Liver (tissue), 9 donors: ENCODE results near the gene GPR107. TPM values are rescaled to one million over a fixed set of nuclear protein-coding genes. Genes with fewer than 3 reads are reported as not detected.

ENCODE experiments used
- DNase-seq: peaks from one replicate; pipeline ENCODE4 v3.0.0-alpha.2; 2017; ENCODE audit warnings: low spot score
- H3K27ac ChIP-seq, 2 donors: one replicate each; pipeline ENCODE4 v1.7.0; 2013; ENCODE audit warnings: inconsistent platforms in 2 of 2, low read length in 2 of 2, control low read depth in 1 of 2, low read depth in 1 of 2, mild to moderate bottlenecking in 1 of 2
- H3K27me3 ChIP-seq, 4 donors: one replicate each; pipeline versions ENCODE4 v1.6.1 to v1.7.0; 2013; ENCODE audit warnings: low read length in 3 of 4, inconsistent platforms in 1 of 4, mild to moderate bottlenecking in 1 of 4, moderate library complexity in 1 of 4; ENCODE audit not compliant: control insufficient read depth in 4 of 4, insufficient read depth in 4 of 4
- H3K36me3 ChIP-seq, 4 donors: one replicate each; pipeline versions ENCODE4 v1.6.1 to v1.7.0; 2013; ENCODE audit warnings: low read length in 3 of 4, mild to moderate bottlenecking in 3 of 4, low read depth in 1 of 4, moderate library complexity in 1 of 4; ENCODE audit not compliant: control insufficient read depth in 4 of 4, insufficient read depth in 3 of 4
- H3K4me1 ChIP-seq, 4 donors: one replicate each; pipeline versions ENCODE4 v1.6.1 to v1.7.0; 2013; ENCODE audit warnings: low read length in 3 of 4, mild to moderate bottlenecking in 3 of 4, moderate library complexity in 1 of 4; ENCODE audit not compliant: control insufficient read depth in 4 of 4, insufficient read depth in 4 of 4
- H3K4me3 ChIP-seq, 3 donors: one replicate each; pipeline versions ENCODE4 v1.6.1 to v1.7.0; 2013; ENCODE audit warnings: low read length in 3 of 3, control low read depth in 1 of 3, low read depth in 1 of 3, mild to moderate bottlenecking in 1 of 3
- H3K9ac ChIP-seq, 2 donors: one replicate each; pipeline ENCODE4 v1.7.0; 2013; ENCODE audit warnings: low read length in 2 of 2, mild to moderate bottlenecking in 2 of 2, moderate library complexity in 2 of 2, control low read depth in 1 of 2, low read depth in 1 of 2
- H3K9me3 ChIP-seq, 4 donors: one replicate each; pipeline versions ENCODE4 v1.6.1 to v1.7.0; 2013; ENCODE audit warnings: low read length in 3 of 4; ENCODE audit not compliant: control insufficient read depth in 4 of 4
- ATF3 ChIP-seq: IDR thresholded peaks from 2 replicates; pipeline ENCODE4 v1.6.1; 2016; ENCODE audit warnings: antibody characterized with exemption
- CTCF ChIP-seq: fragments of 150-350 bp; IDR thresholded peaks from 2 replicates; pipeline ENCODE4 v1.5.1; 2017; ENCODE audit warnings: improper control_type of control experiment, low read depth, low read length; ENCODE audit not compliant: missing input control
- EGR1 ChIP-seq, 2 donors: IDR thresholded peaks; 2 replicates each; pipeline ENCODE4 v1.6.1; 2016 to 2018; ENCODE audit warnings: antibody characterized with exemption in 2 of 2, low read depth in 2 of 2
- FOXA1 ChIP-seq: IDR thresholded peaks from 2 replicates; pipeline ENCODE4 v1.6.1; 2016; ENCODE audit warnings: antibody characterized with exemption
- FOXA2 ChIP-seq: IDR thresholded peaks from 2 replicates; pipeline ENCODE4 v1.6.1; 2016; ENCODE audit warnings: antibody characterized with exemption
- GABPA ChIP-seq, 2 donors: IDR thresholded peaks in 1 of 2; conservative IDR thresholded peaks in 1 of 2; 2 replicates each; pipeline ENCODE4 v1.6.1; 2016; ENCODE audit warnings: antibody characterized with exemption in 2 of 2, mild to moderate bottlenecking in 1 of 2, moderate library complexity in 1 of 2
- HNF4A ChIP-seq, 2 donors: conservative IDR thresholded peaks; 2 replicates each; pipeline ENCODE4 v1.6.1; 2016; ENCODE audit warnings: antibody characterized with exemption in 2 of 2, mild to moderate bottlenecking in 2 of 2
- HNF4G ChIP-seq: IDR thresholded peaks from 2 replicates; pipeline ENCODE4 v1.6.1; 2016; ENCODE audit warnings: antibody characterized with exemption
- JUND ChIP-seq, 2 donors: IDR thresholded peaks; 2 replicates each; pipeline ENCODE4 v1.6.1; 2016; ENCODE audit warnings: antibody characterized with exemption in 2 of 2
- MAX ChIP-seq: IDR thresholded peaks from 2 replicates; pipeline ENCODE4 v1.6.1; 2016; ENCODE audit warnings: antibody characterized with exemption
- NR2F2 ChIP-seq: IDR thresholded peaks from 2 replicates; pipeline ENCODE4 v1.6.1; 2016; ENCODE audit warnings: antibody characterized with exemption
- RAD21 ChIP-seq, 2 donors: IDR thresholded peaks; 2 replicates each; pipeline ENCODE4 v1.6.1; 2016; ENCODE audit warnings: antibody characterized with exemption in 2 of 2, mild to moderate bottlenecking in 2 of 2
- REST ChIP-seq: IDR thresholded peaks from 2 replicates; pipeline ENCODE4 v1.6.1; 2016; ENCODE audit warnings: antibody characterized with exemption, mild to moderate bottlenecking
- RXRA ChIP-seq, 2 donors: IDR thresholded peaks; 2 replicates each; pipeline ENCODE4 v1.6.1; 2017 to 2018; ENCODE audit warnings: antibody characterized with exemption in 2 of 2, mild to moderate bottlenecking in 1 of 2
- SP1 ChIP-seq: IDR thresholded peaks from 2 replicates; pipeline ENCODE4 v1.6.1; 2018; ENCODE audit warnings: antibody characterized with exemption, mild to moderate bottlenecking
- TAF1 ChIP-seq: conservative IDR thresholded peaks from 2 replicates; pipeline ENCODE4 v1.6.1; 2016; ENCODE audit warnings: antibody characterized with exemption, mild to moderate bottlenecking
- YY1 ChIP-seq: IDR thresholded peaks from 2 replicates; pipeline ENCODE4 v1.6.1; 2016; ENCODE audit warnings: antibody characterized with exemption, mild to moderate bottlenecking
- ZBTB33 ChIP-seq: IDR thresholded peaks from 2 replicates; pipeline ENCODE4 v1.6.1; 2016; ENCODE audit warnings: antibody characterized with exemption
- WGBS: extraction: QIAGEN DNeasy Blood & Tissue Kit; methylation state at CpG from one replicate; pipeline ENCODE4 v1.1.7; 2013; 5-methylcytosine and 5-hydroxymethylcytosine counted together
- polyA plus RNA-seq, 2 donors: library from polyadenylated mRNA; stranded (reverse) in 1 of 2; unstranded in 1 of 2; fragments of 200-250 nt in 1 of 2; fragments of >200 nt in 1 of 2; fragmentation: Nextera tagmentation in 1 of 2; extraction: Ambion mirVana in 1 of 2; gene quantifications; one replicate each; pipeline versions ENCODE4 v1.2.1 to v1.2.3, GENCODE V29; 2013 to 2015
- total RNA-seq, 2 donors: library from RNA; depleted of rRNA; stranded (reverse); fragments of >200 nt; gene quantifications; one replicate each; pipeline ENCODE4 v1.2.3, GENCODE V29; 2014
- donor health status: healthy.
- donor health status: healthy.
- donor health status: healthy.
- donor health status: healthy.
- donor health status: healthy.

The GPR107 gene
- total and polyA plus RNA-seq, 4 donors: 3.8 to 17.2 (median 11.4) TPM

GRCh38 chr9:130182381-130182909 is 128.7 kb downstream of the GPR107 start:
- Histone ChIP-seq H3K9me3 (no peaks in the 10 kb centered on the region), H3K4me3 (no peak overlapping the region), H3K27ac (no peak overlapping the region), H3K9ac (no peak overlapping the region), H3K27me3 (no peaks in the 10 kb centered on the region), H3K36me3 (no peaks in the 10 kb centered on the region), H3K4me1 (no peaks in the 10 kb centered on the region)
- 87% methylated on average over 17 of the region's 17 CpGs for WGBS
- TF ChIP-seq RAD21 (IDR thresholded peaks at IDR 0.05): no peak
- TF ChIP-seq ZBTB33: no peak
- no peak for TF ChIP-seq JUND (IDR thresholded peaks at IDR 0.05)
- TF ChIP-seq TAF1: no peak
- no peak for TF ChIP-seq NR2F2
- no peak for TF ChIP-seq MAX
- no peak for TF ChIP-seq FOXA1
- TF ChIP-seq CTCF: no peak
- no peak for TF ChIP-seq ATF3
- TF ChIP-seq SP1: no peak
- TF ChIP-seq RXRA (IDR thresholded peaks at IDR 0.05): no peak
- no peak for TF ChIP-seq GABPA (IDR thresholded peaks at IDR 0.05 in 1 of 2, conservative IDR thresholded peaks at IDR 0.05 in 1 of 2)
- TF ChIP-seq HNF4A (conservative IDR thresholded peaks at IDR 0.05): no peak
- no peak for TF ChIP-seq FOXA2
- TF ChIP-seq YY1: no peak
- no peak for TF ChIP-seq HNF4G
- TF ChIP-seq REST: no peak
- TF ChIP-seq EGR1 (IDR thresholded peaks at IDR 0.05; ENCODE audit: low read depth in 2 of 2): no peak
- DNase-seq: no peak
